NCI-H69 (cell line): ENCODE results near the gene VSIG4.
A peak's percentile ranks its signal among the peaks of the same experiment; 100 is the strongest.

Source experiments
- DNase-seq: peaks from one replicate; lab custom pipeline; 2025; lab: John Stamatoyannopoulos, UW

The VSIG4 gene

GRCh38 chrX:66008328-66008970 lies 31.4 kb downstream of the VSIG4 start:
- DNase-seq = no peak

GRCh38 chrX:66007851-66008250 lies 32.0 kb downstream of the VSIG4 start:
- no peak for DNase-seq

- DNase-seq = no peak
These were observed 33.9 kb downstream of the VSIG4 start for GRCh38 chrX:66005830-66006449.

- no peak for DNase-seq
These were observed 34.7 kb downstream of the VSIG4 start for GRCh38 chrX:66004928-66005829.

- no peak for DNase-seq
These were observed 36.8 kb downstream of the VSIG4 start for GRCh38 chrX:66002824-66003680.

- no peak for DNase-seq
These were observed 38.3 kb downstream of the VSIG4 start for GRCh38 chrX:66001596-66001995.

- DNase-seq = no peak
These were observed 39.1 kb downstream of the VSIG4 start for GRCh38 chrX:66000628-66001272.

GRCh38 chrX:66000178-66000577 lies 39.7 kb downstream of the VSIG4 start:
- no peak for DNase-seq

GRCh38 chrX:65999563-66000148 lies 40.2 kb downstream of the VSIG4 start:
- DNase-seq = no peak

- no peak for DNase-seq
These were observed 40.8 kb downstream of the VSIG4 start for GRCh38 chrX:65999029-65999562.

GRCh38 chrX:65997978-65998717 lies 41.7 kb downstream of the VSIG4 start:
- no peak for DNase-seq

- DNase-seq = no peak
These were observed 45.1 kb downstream of the VSIG4 start for GRCh38 chrX:65994519-65995506.

GRCh38 chrX:65993915-65994460 lies 45.9 kb downstream of the VSIG4 start:
- DNase-seq = no peak

- no peak for DNase-seq
These were observed 46.5 kb downstream of the VSIG4 start for GRCh38 chrX:65993332-65993731.

- no peak for DNase-seq
These were observed 49.2 kb downstream of the VSIG4 start for GRCh38 chrX:65990702-65991101.

GRCh38 chrX:65987811-65988210 lies 52.1 kb downstream of the VSIG4 start:
- DNase-seq = no peak

- peak; percentile 1 for DNase-seq
These were observed 53.8 kb downstream of the VSIG4 start for GRCh38 chrX:65985922-65986588.

- no peak for DNase-seq
These were observed 54.7 kb downstream of the VSIG4 start for GRCh38 chrX:65985211-65985610.
